ENCODE data around the gene ZBTB47.

DNA sequence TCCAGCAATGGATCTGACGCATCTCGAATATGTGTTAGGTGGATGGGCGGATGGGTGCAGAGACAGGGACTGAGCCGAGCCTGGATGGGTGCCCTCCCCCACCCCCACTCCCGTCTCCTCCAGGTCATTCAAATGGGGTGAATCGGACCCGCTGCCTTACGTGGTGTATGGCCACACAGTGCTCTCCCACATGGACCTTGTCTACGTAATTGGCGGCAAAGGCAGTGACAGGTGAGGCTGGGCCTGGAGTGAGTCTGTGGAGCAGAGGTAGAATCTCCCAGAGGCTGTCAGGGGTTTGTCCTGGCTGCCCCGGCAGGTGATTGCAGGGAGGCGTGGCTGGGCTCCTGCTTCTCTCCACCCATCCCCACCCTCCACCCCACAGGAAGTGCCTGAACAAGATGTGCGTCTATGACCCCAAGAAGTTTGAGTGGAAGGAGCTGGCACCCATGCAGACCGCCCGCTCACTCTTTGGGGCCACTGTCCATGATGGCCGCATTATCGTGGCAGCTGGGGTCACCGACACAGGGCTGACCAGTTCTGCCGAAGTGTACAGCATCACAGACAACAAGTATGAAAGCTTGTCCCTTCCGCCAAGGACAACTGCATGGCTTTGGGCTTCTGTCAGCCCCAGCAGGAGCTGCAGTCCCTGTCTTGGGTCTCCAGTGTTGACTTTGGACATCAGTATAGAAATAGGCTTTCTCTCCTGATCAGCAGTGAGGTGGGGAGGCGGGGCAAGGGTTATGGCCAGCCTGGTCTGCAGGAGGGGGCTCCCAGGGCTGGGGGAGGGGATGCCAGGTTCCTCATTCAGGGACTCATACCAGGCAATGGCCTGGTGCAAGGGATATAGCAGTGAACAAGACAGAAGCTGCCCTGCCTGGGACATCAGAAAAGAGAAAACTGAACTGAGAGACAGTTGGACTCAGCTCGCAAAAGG is 35.3 kb downstream of the ZBTB47 start:
- TF ChIP-seq, protein P1, sequence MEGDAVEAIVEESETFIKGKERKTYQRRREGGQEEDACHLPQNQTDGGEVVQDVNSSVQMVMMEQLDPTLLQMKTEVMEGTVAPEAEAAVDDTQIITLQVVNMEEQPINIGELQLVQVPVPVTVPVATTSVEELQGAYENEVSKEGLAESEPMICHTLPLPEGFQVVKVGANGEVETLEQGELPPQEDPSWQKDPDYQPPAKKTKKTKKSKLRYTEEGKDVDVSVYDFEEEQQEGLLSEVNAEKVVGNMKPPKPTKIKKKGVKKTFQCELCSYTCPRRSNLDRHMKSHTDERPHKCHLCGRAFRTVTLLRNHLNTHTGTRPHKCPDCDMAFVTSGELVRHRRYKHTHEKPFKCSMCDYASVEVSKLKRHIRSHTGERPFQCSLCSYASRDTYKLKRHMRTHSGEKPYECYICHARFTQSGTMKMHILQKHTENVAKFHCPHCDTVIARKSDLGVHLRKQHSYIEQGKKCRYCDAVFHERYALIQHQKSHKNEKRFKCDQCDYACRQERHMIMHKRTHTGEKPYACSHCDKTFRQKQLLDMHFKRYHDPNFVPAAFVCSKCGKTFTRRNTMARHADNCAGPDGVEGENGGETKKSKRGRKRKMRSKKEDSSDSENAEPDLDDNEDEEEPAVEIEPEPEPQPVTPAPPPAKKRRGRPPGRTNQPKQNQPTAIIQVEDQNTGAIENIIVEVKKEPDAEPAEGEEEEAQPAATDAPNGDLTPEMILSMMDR (IDR thresholded peaks at IDR 0.05 in 8 of 11, conservative IDR thresholded peaks at IDR 0.05 in 3 of 11), result no peak
- TF ChIP-seq POLR2AphosphoS5 (IDR thresholded peaks at IDR 0.05), result no peak

Measured in spleen (tissue), 7 donors.